GM21737 (cell line): ENCODE data around the gene PDZRN4.
"Not testable (repeated sequence)": the region's sequence is repeated elsewhere in the genome, so short reads cannot be mapped to it uniquely, and the experiment has no call there.

ENCODE experiments used
- ATAC-seq: cut with Tn5 transposase; IDR thresholded peaks from one replicate; pipeline ENCODE4 v1.9.1; 2021; ENCODE audit warnings: mild to moderate bottlenecking, moderate library complexity; ENCODE audit not compliant: unreplicated experiment

PDZRN4 gene

GRCh38 chr12:41280341-41281095 lies 92.4 kb downstream of the PDZRN4 start:
- not testable (repeated sequence) for ATAC-seq

GRCh38 chr12:41285470-41285869 lies 97.3 kb downstream of the PDZRN4 start:
- not testable (repeated sequence) for ATAC-seq

- no peak for ATAC-seq
These were observed 98.3 kb downstream of the PDZRN4 start for GRCh38 chr12:41286426-41286825.

- no peak for ATAC-seq
These were observed 99.5 kb downstream of the PDZRN4 start for GRCh38 chr12:41287500-41288141.

GRCh38 chr12:41288142-41288811 lies 100.2 kb downstream of the PDZRN4 start:
- ATAC-seq = no peak

GRCh38 chr12:41289501-41289900 lies 101.4 kb downstream of the PDZRN4 start:
- ATAC-seq = no peak

GRCh38 chr12:41293011-41293410 lies 104.9 kb downstream of the PDZRN4 start:
- no peak for ATAC-seq

- no peak for ATAC-seq
These were observed 105.3 kb downstream of the PDZRN4 start for GRCh38 chr12:41293461-41293860.

- no peak for ATAC-seq
These were observed 114.9 kb downstream of the PDZRN4 start for GRCh38 chr12:41302979-41303403.

- ATAC-seq = no peak
These were observed 116.4 kb downstream of the PDZRN4 start for GRCh38 chr12:41304526-41304925.

GRCh38 chr12:41310367-41310766 lies 122.2 kb downstream of the PDZRN4 start:
- ATAC-seq = no peak

- no peak for ATAC-seq
These were observed 123.8 kb downstream of the PDZRN4 start for GRCh38 chr12:41311883-41312282.

GRCh38 chr12:41312451-41312850 lies 124.3 kb downstream of the PDZRN4 start:
- not testable (repeated sequence) for ATAC-seq

GRCh38 chr12:41325336-41325735 lies 137.2 kb downstream of the PDZRN4 start:
- no peak for ATAC-seq

GRCh38 chr12:41327096-41327895 lies 139.2 kb downstream of the PDZRN4 start:
- ATAC-seq = no peak

GRCh38 chr12:41333974-41334373 lies 145.9 kb downstream of the PDZRN4 start:
- no peak for ATAC-seq

GRCh38 chr12:41334390-41334789 lies 146.3 kb downstream of the PDZRN4 start:
- no peak for ATAC-seq

GRCh38 chr12:41336041-41336549 lies 148.0 kb downstream of the PDZRN4 start:
- ATAC-seq = no peak

GRCh38 chr12:41339784-41340183 lies 151.7 kb downstream of the PDZRN4 start:
- ATAC-seq = no peak

- no peak for ATAC-seq
These were observed 156.8 kb downstream of the PDZRN4 start for GRCh38 chr12:41344776-41345470.
